ENCODE data around the gene RELN.

GRCh38 chr7:103648135-103648534, 341.3 kb downstream of the RELN start:
- TF ChIP-seq CTCF (conservative IDR thresholded peaks at IDR 0.05; ENCODE audit: low read length) (no peak), EZH2phosphoT487 (IDR thresholded peaks at IDR 0.05; ENCODE audit: borderline replicate concordance) (no peak)
